ENCODE data around the gene INPP5E.
"Not testable (repeated sequence)": the region's sequence is repeated elsewhere in the genome, so short reads cannot be mapped to it uniquely, and the experiment has no call there.

The INPP5E gene

GRCh38 chr9:136407061-136407460, 32.6 kb downstream of the INPP5E start:
- H3K4me3 ChIP-seq (ENCODE audit: low read length); H3K9me3 ChIP-seq (ENCODE audit: control insufficient read depth, low read length); DNase-seq (ENCODE audit: low read depth); H3K9ac ChIP-seq (ENCODE audit: low read length); H3K27me3 ChIP-seq (replicated peaks; ENCODE audit: control insufficient read depth, insufficient read depth, low read length): not testable (repeated sequence)
- peaks cover 47% of the 10 kb centered on the region for H3K36me3 ChIP-seq (ENCODE audit: control insufficient read depth, insufficient read depth, low read length, severe bottlenecking)
- peaks cover 21% of the 10 kb centered on the region for H3K4me1 ChIP-seq (ENCODE audit: control insufficient read depth, insufficient read depth, low read length)

- H3K4me3 ChIP-seq (ENCODE audit: low read length); H3K9ac ChIP-seq (ENCODE audit: low read length); DNase-seq (ENCODE audit: low read depth); H3K27me3 ChIP-seq (replicated peaks; ENCODE audit: control insufficient read depth, insufficient read depth, low read length); H3K9me3 ChIP-seq (ENCODE audit: control insufficient read depth, low read length): not testable (repeated sequence)
- H3K4me1 ChIP-seq (ENCODE audit: control insufficient read depth, insufficient read depth, low read length), result peaks cover 11% of the 10 kb centered on the region
- H3K36me3 ChIP-seq (ENCODE audit: control insufficient read depth, insufficient read depth, low read length, severe bottlenecking), result peaks cover 55% of the 10 kb centered on the region
Measured at GRCh38 chr9:136405904-136406303, 33.7 kb downstream of the INPP5E start.

- Histone ChIP-seq H3K9ac (ENCODE audit: low read length) (no peak overlapping the region), H3K4me3 (ENCODE audit: low read length) (no peak overlapping the region), H3K9me3 (ENCODE audit: control insufficient read depth, low read length) (no peaks in the 10 kb centered on the region), H3K27me3 (replicated peaks; ENCODE audit: control insufficient read depth, insufficient read depth, low read length) (no peaks in the 10 kb centered on the region), H3K36me3 (ENCODE audit: control insufficient read depth, insufficient read depth, low read length, severe bottlenecking) (peaks cover 55% of the 10 kb centered on the region), H3K4me1 (ENCODE audit: control insufficient read depth, insufficient read depth, low read length) (peaks cover 12% of the 10 kb centered on the region)
- DNase-seq (ENCODE audit: low read depth), result no peak
Measured at GRCh38 chr9:136405481-136405880, 34.2 kb downstream of the INPP5E start.

GRCh38 chr9:136404801-136405136, 34.9 kb downstream of the INPP5E start:
- Histone ChIP-seq H3K36me3 (ENCODE audit: control insufficient read depth, insufficient read depth, low read length, severe bottlenecking) (peaks cover 55% of the 10 kb centered on the region), H3K4me3 (ENCODE audit: low read length) (no peak overlapping the region), H3K27me3 (replicated peaks; ENCODE audit: control insufficient read depth, insufficient read depth, low read length) (no peaks in the 10 kb centered on the region), H3K9ac (ENCODE audit: low read length) (no peak overlapping the region), H3K9me3 (ENCODE audit: control insufficient read depth, low read length) (no peaks in the 10 kb centered on the region), H3K4me1 (ENCODE audit: control insufficient read depth, insufficient read depth, low read length) (peaks cover 15% of the 10 kb centered on the region)
- DNase-seq (ENCODE audit: low read depth), result no peak

GRCh38 chr9:136403915-136404800, 35.5 kb downstream of the INPP5E start:
- DNase-seq (ENCODE audit: low read depth), result no peak
- no peak overlapping the region for H3K9ac ChIP-seq (ENCODE audit: low read length)
- no peaks in the 10 kb centered on the region for H3K27me3 ChIP-seq (replicated peaks; ENCODE audit: control insufficient read depth, insufficient read depth, low read length)
- H3K4me3 ChIP-seq (ENCODE audit: low read length), result no peak overlapping the region
- H3K36me3 ChIP-seq (ENCODE audit: control insufficient read depth, insufficient read depth, low read length, severe bottlenecking), result peaks cover 55% of the 10 kb centered on the region
- H3K9me3 ChIP-seq (ENCODE audit: control insufficient read depth, low read length), result no peaks in the 10 kb centered on the region
- H3K4me1 ChIP-seq (ENCODE audit: control insufficient read depth, insufficient read depth, low read length), result peaks cover 11% of the 10 kb centered on the region

GRCh38 chr9:136403538-136403914, 36.1 kb downstream of the INPP5E start:
- no peak for DNase-seq (ENCODE audit: low read depth)
- Histone ChIP-seq H3K36me3 (ENCODE audit: control insufficient read depth, insufficient read depth, low read length, severe bottlenecking) (peaks cover 55% of the 10 kb centered on the region), H3K4me1 (ENCODE audit: control insufficient read depth, insufficient read depth, low read length) (peaks cover 12% of the 10 kb centered on the region), H3K9me3 (ENCODE audit: control insufficient read depth, low read length) (no peaks in the 10 kb centered on the region), H3K4me3 (ENCODE audit: low read length) (no peak overlapping the region), H3K9ac (ENCODE audit: low read length) (no peak overlapping the region), H3K27me3 (replicated peaks; ENCODE audit: control insufficient read depth, insufficient read depth, low read length) (no peaks in the 10 kb centered on the region)

GRCh38 chr9:136402067-136402466, 37.6 kb downstream of the INPP5E start:
- no peak overlapping the region for H3K4me3 ChIP-seq (ENCODE audit: low read length)
- no peak overlapping the region for H3K9ac ChIP-seq (ENCODE audit: low read length)
- no peaks in the 10 kb centered on the region for H3K9me3 ChIP-seq (ENCODE audit: control insufficient read depth, low read length)
- H3K36me3 ChIP-seq (ENCODE audit: control insufficient read depth, insufficient read depth, low read length, severe bottlenecking), result peaks cover 54% of the 10 kb centered on the region
- H3K27me3 ChIP-seq (replicated peaks; ENCODE audit: control insufficient read depth, insufficient read depth, low read length), result no peaks in the 10 kb centered on the region
- DNase-seq (ENCODE audit: low read depth), result no peak
- peaks cover 12% of the 10 kb centered on the region for H3K4me1 ChIP-seq (ENCODE audit: control insufficient read depth, insufficient read depth, low read length)

GRCh38 chr9:136401173-136401922, 38.3 kb downstream of the INPP5E start:
- Histone ChIP-seq H3K9ac (ENCODE audit: low read length) (peak overlapping the region; percentile 88), H3K9me3 (ENCODE audit: control insufficient read depth, low read length) (no peaks in the 10 kb centered on the region), H3K4me3 (ENCODE audit: low read length) (no peak overlapping the region), H3K4me1 (ENCODE audit: control insufficient read depth, insufficient read depth, low read length) (peaks cover 12% of the 10 kb centered on the region), H3K27me3 (replicated peaks; ENCODE audit: control insufficient read depth, insufficient read depth, low read length) (no peaks in the 10 kb centered on the region), H3K36me3 (ENCODE audit: control insufficient read depth, insufficient read depth, low read length, severe bottlenecking) (peaks cover 57% of the 10 kb centered on the region)
- DNase-seq (ENCODE audit: low read depth), result no peak

- DNase-seq (ENCODE audit: low read depth), result peak; percentile 95
- H3K27me3 ChIP-seq (replicated peaks; ENCODE audit: control insufficient read depth, insufficient read depth, low read length), result no peaks in the 10 kb centered on the region
- H3K36me3 ChIP-seq (ENCODE audit: control insufficient read depth, insufficient read depth, low read length, severe bottlenecking), result peaks cover 59% of the 10 kb centered on the region
- peak within 1 kb of the TSS; percentile 88 for H3K9ac ChIP-seq (ENCODE audit: low read length)
- peak within 1 kb of the TSS; percentile 82 for H3K4me3 ChIP-seq (ENCODE audit: low read length)
- H3K9me3 ChIP-seq (ENCODE audit: control insufficient read depth, low read length), result no peaks in the 10 kb centered on the region
- H3K4me1 ChIP-seq (ENCODE audit: control insufficient read depth, insufficient read depth, low read length), result peaks cover 12% of the 10 kb centered on the region
Measured at GRCh38 chr9:136400038-136400834, 39.4 kb downstream of the INPP5E start, which contains the start of gene SNAPC4. Gene SNAPC4, minus strand, starts transcription at chr9:136400170. Its CDS starts 1,742 bp downstream, at chr9:136398428.

- Histone ChIP-seq H3K9me3 (ENCODE audit: control insufficient read depth, low read length) (no peaks in the 10 kb centered on the region), H3K9ac (ENCODE audit: low read length) (peak overlapping the region; percentile 88), H3K36me3 (ENCODE audit: control insufficient read depth, insufficient read depth, low read length, severe bottlenecking) (peaks cover 55% of the 10 kb centered on the region), H3K27me3 (replicated peaks; ENCODE audit: control insufficient read depth, insufficient read depth, low read length) (no peaks in the 10 kb centered on the region), H3K4me3 (ENCODE audit: low read length) (peak overlapping the region; percentile 82), H3K4me1 (ENCODE audit: control insufficient read depth, insufficient read depth, low read length) (peaks cover 20% of the 10 kb centered on the region)
- DNase-seq (ENCODE audit: low read depth), result peak; percentile 45
Measured at GRCh38 chr9:136399176-136400037, 40.2 kb downstream of the INPP5E start.

Data from adipocyte (in vitro differentiated cells).